A673 (cell line): Measurements from ENCODE around the gene LTA. TPM values are rescaled to one million over a fixed set of nuclear protein-coding genes. Genes with fewer than 3 reads are reported as not detected.

Experiments used
- BruUV-seq: library from RNA; stranded (reverse); fragments of 400-500 nt; replicated peaks from 2 replicates; lab custom pipeline; 2021; lab: Mats Ljungman, UMichigan
- CTCF ChIA-PET: fragments of 300-600 bp; sonication (Branson Sonifier 250); formaldehyde crosslinking; loops from one replicate; lab custom pipeline; 2022; ENCODE audit warnings: antibody characterized with exemption; lab: Charles Lee
- POLR2A ChIA-PET: fragments of 300-600 bp; sonication (Branson Sonifier 250); formaldehyde crosslinking; loops from one replicate; lab custom pipeline; 2022; ENCODE audit warnings: antibody characterized with exemption; ENCODE audit not compliant: low non-redundant PET; lab: Charles Lee
- DNase-seq: peaks from one replicate; pipeline ENCODE4 v3.0.0-alpha.2; 2015; ENCODE audit warnings: low spot score
- H3K27ac ChIP-seq: fragments of 200-600 bp; sonication (generic); 2 replicates; pipeline ENCODE4 v1.5.1; 2016; ENCODE audit warnings: mixed run types, low read depth, mild to moderate bottlenecking, mixed read lengths, antibody characterized with exemption, low read length; ENCODE audit not compliant: poor library complexity, severe bottlenecking
- H3K27me3 ChIP-seq: fragments of 200-600 bp; sonication (generic); replicated peaks from 2 replicates; pipeline ENCODE4 v1.6.1; 2017; ENCODE audit warnings: mixed run types, low read depth, mild to moderate bottlenecking, mixed read lengths, antibody characterized with exemption, low read length; ENCODE audit not compliant: insufficient read depth, poor library complexity
- H3K36me3 ChIP-seq: fragments of 200-600 bp; sonication (generic); 2 replicates; pipeline ENCODE4 v1.6.1; 2016; ENCODE audit warnings: mixed run types, mild to moderate bottlenecking, mixed read lengths, antibody characterized with exemption, low read length; ENCODE audit not compliant: insufficient read depth, poor library complexity, severe bottlenecking
- H3K4me1 ChIP-seq: fragments of 200-600 bp; sonication (generic); 2 replicates; pipeline ENCODE4 v1.6.1; 2017; ENCODE audit warnings: mixed run types, mild to moderate bottlenecking, mixed read lengths, antibody characterized with exemption, low read length; ENCODE audit not compliant: insufficient read depth, poor library complexity, severe bottlenecking
- H3K4me3 ChIP-seq: fragments of 200-600 bp; sonication (generic); 2 replicates; pipeline ENCODE4 v1.5.1; 2016; ENCODE audit warnings: low read depth, mixed run types, mild to moderate bottlenecking, mixed read lengths, low read length; ENCODE audit not compliant: poor library complexity, severe bottlenecking
- H3K9me3 ChIP-seq: fragments of 200-600 bp; sonication (generic); 2 replicates; pipeline ENCODE4 v1.6.1; 2016; ENCODE audit warnings: mixed run types, low read depth, mild to moderate bottlenecking, mixed read lengths, antibody characterized with exemption, low read length; ENCODE audit not compliant: poor library complexity, severe bottlenecking
- CTCF ChIP-seq: fragments of 300-800, 200-600 bp; sonication (generic); conservative IDR thresholded peaks from 2 replicates; pipeline ENCODE4 v1.5.1; 2017; ENCODE audit warnings: low read depth, mild to moderate bottlenecking, antibody characterized with exemption, low read length, moderate library complexity, mixed read lengths
- EZH2 ChIP-seq: fragments of 200-600 bp; sonication (generic); IDR thresholded peaks from 2 replicates; pipeline ENCODE4 v1.6.1; 2017; ENCODE audit warnings: borderline replicate concordance, low read depth, mild to moderate bottlenecking, mixed read lengths, antibody characterized with exemption, low read length; ENCODE audit not compliant: poor library complexity, severe bottlenecking
- intact Hi-C: fragments of 100-400 bp; cut with micrococcal nuclease; formaldehyde crosslinking; loops from one replicate; pipeline ENCODE4 v1.10.0; 2022; ENCODE audit not compliant: unreplicated experiment
- total RNA-seq: library from RNA; stranded (reverse); gene quantifications from 2 replicates; pipeline ENCODE4 v1.2.3, GENCODE V29; 2021

Gene LTA
- total RNA-seq, 1 experiment from 2014 or later, result not detected

DNA sequence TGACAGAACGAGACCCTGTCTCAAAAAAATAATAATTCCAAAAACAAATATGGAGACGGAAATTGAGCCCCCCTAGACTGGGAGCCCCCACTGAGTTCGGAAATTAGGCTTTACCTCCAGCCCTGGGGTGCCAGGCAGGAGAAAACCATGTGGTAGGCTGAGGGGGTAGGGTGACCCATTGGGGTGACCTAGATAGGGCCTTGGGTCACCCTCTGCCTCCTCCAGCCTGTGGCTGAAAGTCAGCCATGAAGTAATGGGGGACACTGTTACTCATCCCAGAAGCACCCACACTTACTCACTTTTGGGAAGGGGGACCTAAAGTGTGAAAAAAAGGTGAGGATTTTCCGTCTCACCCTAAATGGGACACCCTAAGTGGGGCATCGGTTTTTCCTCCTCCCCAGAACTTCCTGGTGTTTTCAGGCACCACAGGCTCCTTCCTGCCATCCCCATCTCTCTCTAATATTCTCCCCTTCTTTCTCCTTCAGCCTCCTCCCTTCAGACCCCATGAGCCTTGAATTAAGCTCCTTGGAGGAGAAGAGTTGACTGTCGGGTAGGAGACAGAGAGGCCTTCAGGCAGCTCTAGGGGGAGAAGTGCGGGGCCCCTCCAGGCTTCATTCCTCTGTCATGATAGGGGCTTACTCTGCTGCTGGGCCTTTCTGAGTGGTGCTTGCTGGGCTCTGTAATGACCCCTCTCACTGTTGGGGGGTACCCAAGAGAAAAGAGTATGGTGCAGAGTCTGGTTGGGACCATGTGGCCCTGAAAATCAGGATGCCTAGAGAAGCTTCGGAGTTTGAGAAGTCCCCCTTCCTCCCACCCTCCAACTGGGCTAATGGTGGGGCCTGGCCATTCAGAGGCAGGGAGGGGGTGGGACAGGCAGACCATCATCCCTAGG, 7.7 kb downstream of the LTA start:
- no TSS peak for BruUV-seq
- no peaks in the 10 kb centered on the region for H3K27me3 ChIP-seq
- CTCF ChIA-PET, result interaction anchor here (1.1 to 2.6 kb wide), 3 partner anchors 16 to 84 kb away, joined by 3 to 23 read pairs (median 9); no protein-coding TSS in a partner anchor
- H3K4me3 ChIP-seq, result no peak overlapping the region
- no peak overlapping the region for H3K27ac ChIP-seq
- DNase-seq, result no peak
- H3K36me3 ChIP-seq, result no peaks in the 10 kb centered on the region
- no peak for TF ChIP-seq EZH2
- TF ChIP-seq CTCF, result no peak
- peaks cover 5% of the 10 kb centered on the region for H3K4me1 ChIP-seq
- intact Hi-C loops, result no loop called here
- H3K9me3 ChIP-seq, result no peaks in the 10 kb centered on the region
- POLR2A ChIA-PET, result no interaction called here

DNA sequence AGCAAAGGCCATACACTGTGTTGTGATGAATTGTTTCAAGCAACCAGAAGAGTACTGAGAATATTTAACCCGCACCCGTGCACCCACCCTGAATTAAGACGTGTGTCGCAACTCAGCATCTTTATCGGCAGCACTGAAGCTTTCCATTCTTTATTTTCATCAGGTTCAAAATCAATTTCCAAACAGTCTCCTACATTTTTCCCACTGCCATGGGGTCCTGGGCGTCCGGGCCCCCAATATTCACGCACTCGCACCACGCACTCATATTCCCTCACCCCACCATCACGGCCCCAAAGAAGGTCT, 8.3 kb downstream of the LTA start:
- TF ChIP-seq CTCF, result no peak
- TF ChIP-seq EZH2, result no peak
- H3K4me3 ChIP-seq, result peak overlapping the region; percentile 78
- POLR2A ChIA-PET, result no interaction called here
- no peaks in the 10 kb centered on the region for H3K27me3 ChIP-seq
- CTCF ChIA-PET, result interaction anchor here (1.0 to 2.6 kb wide), 4 partner anchors 13 to 84 kb away, joined by 3 to 23 read pairs (median 6); partner anchors contain the start of gene NCR3
- no peak overlapping the region for H3K27ac ChIP-seq
- no TSS peak for BruUV-seq
- no peaks in the 10 kb centered on the region for H3K4me1 ChIP-seq
- intact Hi-C loops, result no loop called here
- DNase-seq, result no peak
- no peaks in the 10 kb centered on the region for H3K36me3 ChIP-seq
- no peaks in the 10 kb centered on the region for H3K9me3 ChIP-seq

DNA sequence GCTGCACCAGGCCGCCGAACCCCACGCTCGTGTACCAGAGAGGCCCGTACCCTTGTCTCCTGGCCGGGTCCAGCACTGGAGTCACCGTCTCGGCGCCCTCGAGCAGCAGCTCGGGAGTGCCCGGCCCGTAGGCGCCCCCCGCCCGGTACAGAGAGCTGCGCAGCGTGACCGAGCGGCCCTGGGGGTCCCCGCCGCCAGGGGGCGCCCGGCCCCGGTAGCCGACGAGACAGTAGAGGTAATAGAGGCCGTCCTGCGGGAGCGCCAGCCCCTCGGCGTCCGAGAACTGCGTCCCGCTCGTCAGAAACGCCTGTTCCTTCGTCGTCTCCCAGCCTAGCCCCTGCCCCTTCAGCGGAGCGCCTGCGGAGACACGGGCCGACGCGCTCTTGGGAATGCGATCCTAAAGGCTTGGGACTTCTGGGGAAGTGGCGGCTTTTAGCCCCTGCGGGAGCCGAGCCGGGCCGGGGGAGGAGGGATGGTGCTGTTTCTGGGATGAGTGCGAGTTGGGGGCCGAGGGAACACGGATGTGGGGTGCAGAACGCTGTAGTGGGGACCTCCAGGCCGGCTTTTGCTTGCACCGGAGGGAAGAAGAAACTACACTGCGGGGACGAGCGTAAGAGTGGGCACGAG, 8.8 kb downstream of the LTA start:
- DNase-seq, result peak; percentile 86
- H3K4me1 ChIP-seq, result no peaks in the 10 kb centered on the region
- ChIA-PET POLR2A (no interaction called here), CTCF (interaction anchor here (1.0 to 2.6 kb wide), 3 partner anchors 12 to 18 kb away, joined by 3 to 23 read pairs (median 9); partner anchors contain the start of gene NCR3)
- H3K9me3 ChIP-seq, result no peaks in the 10 kb centered on the region
- H3K4me3 ChIP-seq, result peak overlapping the region; percentile 78
- no TSS peak for BruUV-seq
- H3K36me3 ChIP-seq, result no peaks in the 10 kb centered on the region
- intact Hi-C loops, result no loop called here
- TF ChIP-seq CTCF (peak; percentile 95), EZH2 (no peak)
- no peaks in the 10 kb centered on the region for H3K27me3 ChIP-seq
- peak overlapping the region; percentile 56 for H3K27ac ChIP-seq
